SU-DHL-6 (cell line): Measurements from ENCODE around the gene YWHAG.

Experiments used
- CTCF ChIP-seq: fragments of 200-600 bp; sonication (generic); IDR thresholded peaks from one replicate; pipeline ENCODE4 v1.5.1; 2017; ENCODE audit warnings: antibody characterized with exemption, mild to moderate bottlenecking, low read length, moderate library complexity; ENCODE audit not compliant: insufficient read depth, poor library complexity, severe bottlenecking
- EZH2phosphoT487 ChIP-seq: fragments of 200-600 bp; sonication (generic), shearing (Covaris generic); conservative IDR thresholded peaks from 2 replicates; pipeline ENCODE4 v1.6.1; 2018; ENCODE audit warnings: mild to moderate bottlenecking, antibody characterized with exemption, low read length, moderate library complexity, mixed read lengths

- TF ChIP-seq CTCF (no peak), EZH2phosphoT487 (no peak)
Observed at GRCh38 chr7:76408121-76408560, 49.4 kb upstream of the YWHAG start.
